ENCODE data around the gene RIF1. TPM values are rescaled to one million over a fixed set of nuclear protein-coding genes. Genes with fewer than 3 reads are reported as not detected.

The RIF1 gene
- total RNA-seq, 1 donor from 2014 or later, result 39.1 TPM

DNA sequence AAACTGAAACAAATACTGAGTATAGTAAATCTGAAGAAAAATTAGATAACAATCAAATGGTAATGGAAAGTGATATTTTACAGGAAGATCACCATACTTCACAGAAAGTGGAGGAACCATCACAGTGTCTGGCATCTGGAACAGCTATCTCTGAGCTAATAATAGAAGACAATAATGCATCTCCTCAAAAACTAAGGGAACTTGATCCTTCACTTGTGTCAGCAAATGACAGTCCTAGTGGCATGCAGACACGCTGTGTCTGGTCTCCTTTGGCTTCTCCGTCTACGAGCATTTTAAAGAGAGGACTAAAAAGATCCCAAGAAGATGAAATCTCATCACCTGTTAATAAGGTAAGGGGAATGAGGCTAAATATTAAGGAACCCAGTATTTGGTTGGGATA, 56.1 kb downstream of the RIF1 start:
- DNase-seq (ENCODE audit: low read depth) (no peak), FAIRE-seq (no peak)
- Mint-ChIP-seq H3K27me3 (ENCODE audit: low read depth, unreplicated experiment) (no peaks in the 10 kb centered on the region), H3K27ac (ENCODE audit: unreplicated experiment) (no peak overlapping the region), H3K9me3 (ENCODE audit: unreplicated experiment) (no peaks in the 10 kb centered on the region), H3K36me3 (ENCODE audit: low read depth, unreplicated experiment) (peaks cover 21% of the 10 kb centered on the region), H3K4me1 (ENCODE audit: low read depth, unreplicated experiment) (no peaks in the 10 kb centered on the region), H3K4me3 (ENCODE audit: unreplicated experiment) (no peak overlapping the region)
- Histone ChIP-seq H3K4me3 (ENCODE audit: insufficient read depth, low read depth, low read length) (no peak overlapping the region), H3K36me3 (ENCODE audit: insufficient read depth, low read length) (peaks cover 67% of the 10 kb centered on the region), H3K9me3 (ENCODE audit: insufficient read depth, low read depth, low read length) (no peaks in the 10 kb centered on the region), H3K4me2 (ENCODE audit: low read length) (no peak overlapping the region), H3K4me1 (ENCODE audit: insufficient read depth, low read length) (no peaks in the 10 kb centered on the region), H3K27ac (ENCODE audit: low read depth, low read length) (no peak overlapping the region), H3K79me2 (ENCODE audit: insufficient read depth, low read length) (no peaks in the 10 kb centered on the region), H4K20me1 (ENCODE audit: insufficient read depth, low read length) (peaks cover 4% of the 10 kb centered on the region), H3K27me3 (ENCODE audit: insufficient read depth, low read length) (no peaks in the 10 kb centered on the region), H3K9ac (ENCODE audit: low read length) (no peak overlapping the region), H2AFZ (ENCODE audit: low read depth, low read length) (no peak overlapping the region)
- TF ChIP-seq EZH2 (IDR thresholded peaks at IDR 0.05; ENCODE audit: insufficient read depth, low read length), result no peak
- no peak for TF ChIP-seq CTCF (IDR thresholded peaks at IDR 0.05; ENCODE audit: insufficient read depth, low read depth, low read length)

DNA sequence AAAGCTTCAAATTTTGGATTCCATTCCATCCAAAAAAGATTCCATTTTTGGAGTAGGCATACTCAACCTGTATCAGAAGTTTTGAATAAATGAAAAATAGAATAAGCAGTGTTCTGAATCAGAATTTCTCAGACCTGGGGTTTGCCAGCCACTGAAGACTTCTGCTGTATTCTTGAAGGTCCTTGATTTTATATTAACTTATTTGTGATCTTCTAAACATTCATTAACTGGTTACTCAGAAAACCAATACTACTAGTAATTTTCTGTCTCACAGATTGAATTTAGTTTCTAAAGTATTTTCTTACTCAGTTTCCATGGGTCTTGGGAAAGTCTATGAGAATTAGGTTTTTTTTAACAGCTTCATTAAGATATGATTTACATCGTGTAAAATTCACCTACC, 60.9 kb downstream of the RIF1 start:
- no peaks in the 10 kb centered on the region for H3K79me2 ChIP-seq (ENCODE audit: insufficient read depth, low read length)
- H3K4me3 ChIP-seq (ENCODE audit: insufficient read depth, low read depth, low read length), result no peak overlapping the region
- H3K36me3 ChIP-seq (ENCODE audit: insufficient read depth, low read length), result peaks cover 53% of the 10 kb centered on the region
- DNase-seq (ENCODE audit: low read depth) (no peak), FAIRE-seq (no peak)
- Mint-ChIP-seq H3K27ac (ENCODE audit: unreplicated experiment) (no peak overlapping the region), H3K4me3 (ENCODE audit: unreplicated experiment) (no peak overlapping the region), H3K36me3 (ENCODE audit: low read depth, unreplicated experiment) (peaks cover 20% of the 10 kb centered on the region), H3K9me3 (ENCODE audit: unreplicated experiment) (peaks cover 8% of the 10 kb centered on the region), H3K4me1 (ENCODE audit: low read depth, unreplicated experiment) (no peaks in the 10 kb centered on the region), H3K27me3 (ENCODE audit: low read depth, unreplicated experiment) (no peaks in the 10 kb centered on the region)
- H2AFZ ChIP-seq (ENCODE audit: low read depth, low read length), result no peak overlapping the region
- TF ChIP-seq CTCF (IDR thresholded peaks at IDR 0.05; ENCODE audit: insufficient read depth, low read depth, low read length) (no peak), EZH2 (IDR thresholded peaks at IDR 0.05; ENCODE audit: insufficient read depth, low read length) (no peak)
- H4K20me1 ChIP-seq (ENCODE audit: insufficient read depth, low read length), result peaks cover 4% of the 10 kb centered on the region
- no peaks in the 10 kb centered on the region for H3K27me3 ChIP-seq (ENCODE audit: insufficient read depth, low read length)
- H3K9me3 ChIP-seq (ENCODE audit: insufficient read depth, low read depth, low read length), result no peaks in the 10 kb centered on the region
- H3K4me2 ChIP-seq (ENCODE audit: low read length), result no peak overlapping the region
- H3K27ac ChIP-seq (ENCODE audit: low read depth, low read length), result no peak overlapping the region
- H3K9ac ChIP-seq (ENCODE audit: low read length), result no peak overlapping the region
- no peaks in the 10 kb centered on the region for H3K4me1 ChIP-seq (ENCODE audit: insufficient read depth, low read length)

- Histone ChIP-seq H2AFZ (ENCODE audit: low read depth, low read length) (no peak overlapping the region), H3K4me1 (ENCODE audit: insufficient read depth, low read length) (no peaks in the 10 kb centered on the region), H4K20me1 (ENCODE audit: insufficient read depth, low read length) (no peaks in the 10 kb centered on the region), H3K9me3 (ENCODE audit: insufficient read depth, low read depth, low read length) (no peaks in the 10 kb centered on the region), H3K36me3 (ENCODE audit: insufficient read depth, low read length) (peaks cover 40% of the 10 kb centered on the region), H3K9ac (ENCODE audit: low read length) (no peak overlapping the region), H3K27ac (ENCODE audit: low read depth, low read length) (no peak overlapping the region), H3K79me2 (ENCODE audit: insufficient read depth, low read length) (no peaks in the 10 kb centered on the region), H3K4me3 (ENCODE audit: insufficient read depth, low read depth, low read length) (no peak overlapping the region), H3K27me3 (ENCODE audit: insufficient read depth, low read length) (no peaks in the 10 kb centered on the region), H3K4me2 (ENCODE audit: low read length) (no peak overlapping the region)
- TF ChIP-seq CTCF (IDR thresholded peaks at IDR 0.05; ENCODE audit: insufficient read depth, low read depth, low read length) (no peak), EZH2 (IDR thresholded peaks at IDR 0.05; ENCODE audit: insufficient read depth, low read length) (no peak)
- H3K36me3 Mint-ChIP-seq (ENCODE audit: low read depth, unreplicated experiment), result peaks cover 19% of the 10 kb centered on the region
- H3K4me3 Mint-ChIP-seq (ENCODE audit: unreplicated experiment), result no peak overlapping the region
- DNase-seq (ENCODE audit: low read depth), result no peak
- H3K4me1 Mint-ChIP-seq (ENCODE audit: low read depth, unreplicated experiment), result no peaks in the 10 kb centered on the region
- no peak overlapping the region for H3K27ac Mint-ChIP-seq (ENCODE audit: unreplicated experiment)
- H3K9me3 Mint-ChIP-seq (ENCODE audit: unreplicated experiment), result peaks cover 8% of the 10 kb centered on the region
- FAIRE-seq, result no peak
- no peaks in the 10 kb centered on the region for H3K27me3 Mint-ChIP-seq (ENCODE audit: low read depth, unreplicated experiment)
Measured at GRCh38 chr2:151472966-151473365, 63.3 kb downstream of the RIF1 start.
